Trophoblast cell (in vitro differentiated cells and primary cell): ENCODE results near the gene MYO5C.

Experiments used
- DNase-seq, 2 donors: peaks; one replicate each; pipeline ENCODE4 v3.0.0-alpha.2; 2016
- H2AFZ ChIP-seq: 2 replicates; pipeline ENCODE4 v1.6.1; 2013; ENCODE audit warnings: low read length, moderate library complexity, mild to moderate bottlenecking; ENCODE audit not compliant: insufficient read depth, poor library complexity
- H2AK5ac ChIP-seq: 2 replicates; pipeline ENCODE4 v1.6.1; 2013; ENCODE audit warnings: mild to moderate bottlenecking, low read length
- H2BK120ac ChIP-seq: 2 replicates; pipeline ENCODE4 v1.6.1; 2013; ENCODE audit warnings: low read length, mild to moderate bottlenecking, moderate library complexity; ENCODE audit not compliant: insufficient read depth, poor library complexity
- H2BK12ac ChIP-seq: 2 replicates; pipeline ENCODE4 v1.6.1; 2013; ENCODE audit warnings: mild to moderate bottlenecking, low read length, moderate library complexity
- H2BK5ac ChIP-seq: 2 replicates; pipeline ENCODE4 v1.6.1; 2013; ENCODE audit warnings: low read length, low read depth, moderate library complexity, mild to moderate bottlenecking; ENCODE audit not compliant: poor library complexity
- H3K14ac ChIP-seq: 2 replicates; pipeline ENCODE4 v1.6.1; 2013; ENCODE audit warnings: mild to moderate bottlenecking, low read length
- H3K18ac ChIP-seq: 2 replicates; pipeline ENCODE4 v1.6.1; 2013; ENCODE audit warnings: mild to moderate bottlenecking, low read length
- H3K23ac ChIP-seq: 2 replicates; pipeline ENCODE4 v1.6.1; 2013; ENCODE audit warnings: low read length
- H3K27ac ChIP-seq: 2 replicates; pipeline ENCODE4 v1.5.1; 2013; ENCODE audit warnings: low read depth, mild to moderate bottlenecking, inconsistent platforms, low read length, moderate library complexity
- H3K27me3 ChIP-seq: 2 replicates; pipeline ENCODE4 v1.6.1; 2013; ENCODE audit warnings: inconsistent platforms, mild to moderate bottlenecking, low read length, moderate library complexity; ENCODE audit not compliant: insufficient read depth
- H3K36me3 ChIP-seq, 2 experiments: 1 replicate in 1 of 2; 2 replicates in 1 of 2; pipeline ENCODE4 v1.6.1; 2013; ENCODE audit warnings: low read length in 2 of 2, mild to moderate bottlenecking in 2 of 2, moderate library complexity in 1 of 2; ENCODE audit not compliant: insufficient read depth in 2 of 2, control insufficient read depth in 1 of 2
- H3K4ac ChIP-seq: 2 replicates; pipeline ENCODE4 v1.6.1; 2013; ENCODE audit warnings: low read depth, mild to moderate bottlenecking, low read length, moderate library complexity
- H3K4me1 ChIP-seq, 2 experiments: 1 replicate in 1 of 2; 2 replicates in 1 of 2; pipeline ENCODE4 v1.6.1; 2013; ENCODE audit warnings: low read length in 2 of 2, mild to moderate bottlenecking in 2 of 2, moderate library complexity in 1 of 2; ENCODE audit not compliant: insufficient read depth in 2 of 2, control insufficient read depth in 1 of 2
- H3K4me2 ChIP-seq: 2 replicates; pipeline ENCODE4 v1.6.1; 2013; ENCODE audit warnings: inconsistent platforms, mild to moderate bottlenecking, low read length, moderate library complexity
- H3K4me3 ChIP-seq: 2 replicates; pipeline ENCODE4 v1.5.1; 2013; ENCODE audit warnings: mild to moderate bottlenecking, low read depth, low read length, inconsistent platforms
- H3K79me1 ChIP-seq: one replicate; pipeline ENCODE4 v1.6.1; 2013; ENCODE audit warnings: low read length
- H3K79me2 ChIP-seq: 2 replicates; pipeline ENCODE4 v1.6.1; 2013; ENCODE audit warnings: low read length, mild to moderate bottlenecking; ENCODE audit not compliant: control insufficient read depth, insufficient read depth, poor library complexity
- H3K9ac ChIP-seq: 2 replicates; pipeline ENCODE4 v1.6.1; 2013; ENCODE audit warnings: mild to moderate bottlenecking, low read length
- H3K9me3 ChIP-seq: 2 replicates; pipeline ENCODE4 v1.6.1; 2013; ENCODE audit warnings: low read depth, mild to moderate bottlenecking, control low read depth, inconsistent platforms, low read length; ENCODE audit not compliant: insufficient read depth
- H4K12ac ChIP-seq: 2 replicates; pipeline ENCODE4 v1.6.1; 2013; ENCODE audit warnings: low read depth, mild to moderate bottlenecking, low read length, moderate library complexity
- H4K8ac ChIP-seq: 2 replicates; pipeline ENCODE4 v1.6.1; 2013; ENCODE audit warnings: low read depth, mild to moderate bottlenecking, low read length, moderate library complexity
- H4K91ac ChIP-seq: one replicate; pipeline ENCODE4 v1.6.1; 2013; ENCODE audit warnings: low read depth, mild to moderate bottlenecking, low read length, moderate library complexity
- WGBS: extraction: QIAGEN DNeasy Blood & Tissue Kit; methylation state at CpG from one replicate; pipeline ENCODE4 v1.1.7; 2013; ENCODE audit warnings: missing lambda C conversion rate; ENCODE audit not compliant: insufficient read length, insufficient coverage; ENCODE audit errors: extremely low coverage; 5-methylcytosine and 5-hydroxymethylcytosine counted together

The MYO5C gene

DNA sequence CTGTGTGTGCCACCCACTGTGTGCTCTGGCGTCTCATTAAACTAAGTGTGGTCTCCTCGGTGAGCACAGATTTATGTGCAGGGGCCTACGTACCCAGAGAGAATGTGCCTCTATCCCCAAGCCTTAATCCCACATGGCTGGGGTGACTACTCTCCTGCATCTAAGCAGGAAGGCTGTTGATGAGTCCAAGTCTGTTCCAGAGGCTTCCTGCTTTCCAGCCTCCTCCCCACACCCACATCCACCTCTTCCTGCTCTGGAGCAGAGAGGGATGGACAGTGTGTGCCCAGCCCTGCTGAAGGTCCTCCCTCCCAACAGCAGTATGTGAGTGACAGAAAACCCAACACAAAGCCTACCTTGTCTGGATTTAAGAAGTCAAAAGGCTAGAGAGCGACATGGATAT is 144.3 kb downstream of the MYO5C start:
- no peak overlapping the region for H2BK12ac ChIP-seq
- H3K79me2 ChIP-seq = no peaks in the 10 kb centered on the region
- no peaks in the 10 kb centered on the region for H3K36me3 ChIP-seq
- no peak overlapping the region for H2BK120ac ChIP-seq
- H3K9me3 ChIP-seq = no peaks in the 10 kb centered on the region
- H3K18ac ChIP-seq = no peak overlapping the region
- H3K27me3 ChIP-seq = no peaks in the 10 kb centered on the region
- H2AK5ac ChIP-seq = no peak overlapping the region
- H3K79me1 ChIP-seq = no peaks in the 10 kb centered on the region
- DNase-seq = no peak
- H4K8ac ChIP-seq = no peak overlapping the region
- no peak overlapping the region for H3K23ac ChIP-seq
- H2AFZ ChIP-seq = no peak overlapping the region
- H3K4me1 ChIP-seq = no peaks in the 10 kb centered on the region
- H3K4me3 ChIP-seq = no peak overlapping the region
- H2BK5ac ChIP-seq = no peak overlapping the region
- no peak overlapping the region for H3K4me2 ChIP-seq
- no peak overlapping the region for H4K91ac ChIP-seq
- WGBS = no CpG with 5 or more reads among the region's 4 CpGs
- H3K9ac ChIP-seq = no peak overlapping the region
- H3K14ac ChIP-seq = no peak overlapping the region
- H4K12ac ChIP-seq = no peak overlapping the region
- H3K27ac ChIP-seq = no peak overlapping the region
- H3K4ac ChIP-seq = no peak overlapping the region

DNA sequence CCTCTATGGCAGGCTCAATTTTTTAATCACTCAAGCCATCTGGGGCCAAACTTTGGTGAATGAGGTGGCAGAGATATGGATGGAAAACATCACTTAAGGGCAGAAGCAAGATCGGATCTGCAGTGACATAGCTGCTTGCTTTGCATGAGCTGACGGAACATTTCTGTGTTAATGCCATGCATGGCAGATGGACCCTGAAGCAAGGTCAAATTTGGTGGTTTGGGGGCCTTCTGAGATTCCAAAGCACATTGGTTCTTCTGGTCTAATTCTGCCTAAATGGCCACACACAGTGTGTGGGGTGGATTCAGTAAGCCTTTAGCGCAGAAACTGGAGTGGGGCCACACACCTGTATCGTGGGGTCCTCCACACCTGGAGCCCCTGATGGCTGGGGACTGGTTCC is 144.7 kb downstream of the MYO5C start:
- Histone ChIP-seq H2BK12ac (no peak overlapping the region), H4K91ac (no peak overlapping the region), H3K4me1 (no peaks in the 10 kb centered on the region), H3K4me2 (no peak overlapping the region), H2AK5ac (no peak overlapping the region), H2BK5ac (no peak overlapping the region), H3K27ac (no peak overlapping the region), H2AFZ (no peak overlapping the region), H3K9ac (no peak overlapping the region), H4K8ac (no peak overlapping the region), H3K79me2 (no peaks in the 10 kb centered on the region), H3K4me3 (no peak overlapping the region), H3K27me3 (no peaks in the 10 kb centered on the region), H3K18ac (no peak overlapping the region), H3K36me3 (no peaks in the 10 kb centered on the region), H3K14ac (no peak overlapping the region), H3K79me1 (no peaks in the 10 kb centered on the region), H3K9me3 (no peaks in the 10 kb centered on the region), H2BK120ac (no peak overlapping the region), H3K23ac (no peak overlapping the region), H4K12ac (no peak overlapping the region), H3K4ac (no peak overlapping the region)
- WGBS = no CpG with 5 or more reads among the region's 4 CpGs
- DNase-seq = no peak

- no peak overlapping the region for H3K27ac ChIP-seq
- H3K4ac ChIP-seq = no peak overlapping the region
- no peaks in the 10 kb centered on the region for H3K4me1 ChIP-seq
- peaks cover 0 to 3% of the 10 kb centered on the region in 2 experiments for H3K36me3 ChIP-seq
- no peak overlapping the region for H3K18ac ChIP-seq
- no peak overlapping the region for H2BK5ac ChIP-seq
- H3K79me2 ChIP-seq = no peaks in the 10 kb centered on the region
- H4K8ac ChIP-seq = no peak overlapping the region
- no peaks in the 10 kb centered on the region for H3K9me3 ChIP-seq
- no peak for DNase-seq
- no peak overlapping the region for H3K4me3 ChIP-seq
- no peak overlapping the region for H3K9ac ChIP-seq
- no peak overlapping the region for H2BK12ac ChIP-seq
- H3K23ac ChIP-seq = no peak overlapping the region
- H3K79me1 ChIP-seq = no peaks in the 10 kb centered on the region
- H2AK5ac ChIP-seq = no peak overlapping the region
- no peak overlapping the region for H3K14ac ChIP-seq
- H4K91ac ChIP-seq = no peak overlapping the region
- no peak overlapping the region for H3K4me2 ChIP-seq
- no peak overlapping the region for H2AFZ ChIP-seq
- no peak overlapping the region for H4K12ac ChIP-seq
- WGBS = no CpG with 5 or more reads among the region's 9 CpGs
- no peaks in the 10 kb centered on the region for H3K27me3 ChIP-seq
- H2BK120ac ChIP-seq = no peak overlapping the region
These were observed 145.4 kb downstream of the MYO5C start for GRCh38 chr15:52150043-52150825.

- Histone ChIP-seq H2AK5ac (no peak overlapping the region), H4K12ac (no peak overlapping the region), H4K8ac (no peak overlapping the region), H4K91ac (no peak overlapping the region), H2AFZ (no peak overlapping the region), H3K36me3 (peaks cover 0 to 3% of the 10 kb centered on the region in 2 experiments), H3K23ac (no peak overlapping the region), H3K9me3 (no peaks in the 10 kb centered on the region), H3K27me3 (no peaks in the 10 kb centered on the region), H3K18ac (no peak overlapping the region), H3K9ac (no peak overlapping the region), H3K79me2 (no peaks in the 10 kb centered on the region), H3K4me2 (no peak overlapping the region), H2BK5ac (no peak overlapping the region), H2BK12ac (no peak overlapping the region), H3K4me1 (peaks cover 2 to 5% of the 10 kb centered on the region in 2 experiments), H3K4me3 (no peak overlapping the region), H2BK120ac (no peak overlapping the region), H3K79me1 (peaks cover 5% of the 10 kb centered on the region), H3K27ac (no peak overlapping the region), H3K4ac (no peak overlapping the region), H3K14ac (no peak overlapping the region)
- peak in 1 of 2 donors; percentile 17 for DNase-seq
- no CpG with 5 or more reads among the region's 5 CpGs for WGBS
These were observed 147.2 kb downstream of the MYO5C start for GRCh38 chr15:52148403-52148802.
